ENCODE results near the gene DCAF17.

The DCAF17 gene

GRCh38 chr2:171531836-171532450, 97.9 kb downstream of the DCAF17 start:
- H3K27ac ChIP-seq, result no peak overlapping the region
- no peak for DNase-seq (ENCODE audit: low read depth, low spot score)

- no peak overlapping the region for H3K27ac ChIP-seq
- DNase-seq (ENCODE audit: low read depth, low spot score), result no peak
These were observed 99.3 kb downstream of the DCAF17 start for GRCh38 chr2:171533331-171533730.

All from epithelial cell of prostate (primary cell).